ENCODE data around the gene ZNF474.

The ZNF474 gene

DNA sequence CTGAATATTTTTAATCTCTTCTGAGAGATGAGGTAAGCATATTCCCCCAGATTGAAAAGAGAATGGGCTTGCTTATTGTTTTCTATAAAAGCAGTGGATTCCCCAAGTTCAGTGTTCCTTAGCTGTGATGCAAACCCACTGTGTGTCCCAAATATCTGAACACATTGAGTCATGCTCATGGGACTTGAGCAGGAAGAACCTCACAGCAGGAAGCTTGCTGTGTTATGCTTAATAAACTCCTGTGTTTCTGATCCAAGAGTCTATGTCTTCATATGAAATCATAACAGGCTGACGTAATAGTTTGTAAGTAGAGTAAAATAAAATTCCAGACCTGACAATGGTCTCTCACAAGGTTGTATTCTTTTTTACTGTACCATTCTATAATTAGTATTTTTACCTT, 26.5 kb upstream of the ZNF474 start:
- Histone ChIP-seq H3K9me3 (ENCODE audit: control extremely low read depth in 1 of 5, control insufficient read depth in 4 of 5, insufficient read depth in 2 of 5, low read depth in 1 of 5, low read length in 4 of 5) (no peaks in the 10 kb centered on the region), H3K4me1 (ENCODE audit: control extremely low read depth in 1 of 4, control insufficient read depth in 4 of 4, insufficient read depth in 4 of 4, low read length in 3 of 4) (peaks cover 0 to 5% (median 0%) of the 10 kb centered on the region in 4 experiments), H3K27me3 (replicated peaks in 2 of 5; ENCODE audit: control insufficient read depth in 4 of 5, insufficient read depth in 5 of 5, low read length in 4 of 5) (no peaks in the 10 kb centered on the region), H3K27ac (ENCODE audit: insufficient read depth in 1 of 2, low read depth in 1 of 2, low read length in 2 of 2, poor library complexity in 1 of 2, severe bottlenecking in 2 of 2) (no peak overlapping the region), H3K36me3 (ENCODE audit: control insufficient read depth in 4 of 4, insufficient read depth in 4 of 4, low read length in 3 of 4) (no peaks in the 10 kb centered on the region), H3K4me3 (ENCODE audit: control insufficient read depth in 1 of 7, extremely low read depth in 1 of 7, insufficient read depth in 4 of 7, low read depth in 2 of 7, low read length in 6 of 7) (no peak overlapping the region)
- ChIA-PET CTCF (interaction anchor here (1.0 to 4.0 kb wide), 15 partner anchors 8 to 140 kb away, joined by 3 to 28 read pairs (median 4); no protein-coding TSS in a partner anchor), POLR2A (no interaction called here)
- WGBS (ENCODE audit: insufficient coverage) = no CpG with 5 or more reads among the region's 1 CpG
- DNase-seq = no peak

DNA sequence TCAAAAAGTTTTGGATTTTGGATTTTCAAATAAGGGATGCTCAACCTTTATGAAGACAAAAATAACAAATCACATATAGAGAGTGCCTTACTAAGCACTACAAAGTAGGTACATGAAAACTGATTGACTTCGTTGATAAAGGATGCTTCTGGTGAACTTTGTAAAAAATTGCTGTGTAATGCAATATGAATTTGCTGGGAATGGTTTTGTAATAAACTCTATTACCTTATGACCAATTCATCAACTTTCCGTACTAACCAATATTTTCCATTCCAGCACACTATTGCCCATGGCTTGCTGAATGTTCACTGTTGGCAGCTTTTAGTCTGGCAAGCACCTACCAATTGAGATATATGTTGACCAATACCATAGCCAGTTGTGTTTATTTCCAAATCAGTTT, 23.4 kb upstream of the ZNF474 start:
- H3K27me3 ChIP-seq (replicated peaks in 2 of 5; ENCODE audit: control insufficient read depth in 4 of 5, insufficient read depth in 5 of 5, low read length in 4 of 5) = no peaks in the 10 kb centered on the region
- H3K4me3 ChIP-seq (ENCODE audit: control insufficient read depth in 1 of 7, extremely low read depth in 1 of 7, insufficient read depth in 4 of 7, low read depth in 2 of 7, low read length in 6 of 7) = no peak overlapping the region
- ChIA-PET CTCF (interaction anchor here (1.4 to 1.5 kb wide), 2 partner anchors 15 to 30 kb away, joined by 3 to 5 read pairs; no protein-coding TSS in a partner anchor), POLR2A (no interaction called here)
- no peak overlapping the region for H3K27ac ChIP-seq (ENCODE audit: insufficient read depth in 1 of 2, low read depth in 1 of 2, low read length in 2 of 2, poor library complexity in 1 of 2, severe bottlenecking in 2 of 2)
- H3K9me3 ChIP-seq (ENCODE audit: control extremely low read depth in 1 of 5, control insufficient read depth in 4 of 5, insufficient read depth in 2 of 5, low read depth in 1 of 5, low read length in 4 of 5) = no peaks in the 10 kb centered on the region
- DNase-seq = no peak
- H3K4me1 ChIP-seq (ENCODE audit: control extremely low read depth in 1 of 4, control insufficient read depth in 4 of 4, insufficient read depth in 4 of 4, low read length in 3 of 4) = peaks cover 0 to 4% (median 0%) of the 10 kb centered on the region in 4 experiments
- no CpG with 5 or more reads among the region's 2 CpGs for WGBS (ENCODE audit: insufficient coverage)
- H3K36me3 ChIP-seq (ENCODE audit: control insufficient read depth in 4 of 4, insufficient read depth in 4 of 4, low read length in 3 of 4) = no peaks in the 10 kb centered on the region

GRCh38 chr5:122107016-122107415, 22.3 kb upstream of the ZNF474 start:
- ChIA-PET POLR2A (no interaction called here), CTCF (no interaction called here)
- 100% methylated on average over 1 of the region's 4 CpGs for WGBS (ENCODE audit: insufficient coverage)
- Histone ChIP-seq H3K27me3 (replicated peaks in 2 of 5; ENCODE audit: control insufficient read depth in 4 of 5, insufficient read depth in 5 of 5, low read length in 4 of 5) (no peaks in the 10 kb centered on the region), H3K27ac (ENCODE audit: insufficient read depth in 1 of 2, low read depth in 1 of 2, low read length in 2 of 2, poor library complexity in 1 of 2, severe bottlenecking in 2 of 2) (no peak overlapping the region), H3K4me3 (ENCODE audit: control insufficient read depth in 1 of 7, extremely low read depth in 1 of 7, insufficient read depth in 4 of 7, low read depth in 2 of 7, low read length in 6 of 7) (no peak overlapping the region), H3K36me3 (ENCODE audit: control insufficient read depth in 4 of 4, insufficient read depth in 4 of 4, low read length in 3 of 4) (no peaks in the 10 kb centered on the region), H3K9me3 (ENCODE audit: control extremely low read depth in 1 of 5, control insufficient read depth in 4 of 5, insufficient read depth in 2 of 5, low read depth in 1 of 5, low read length in 4 of 5) (no peaks in the 10 kb centered on the region), H3K4me1 (ENCODE audit: control extremely low read depth in 1 of 4, control insufficient read depth in 4 of 4, insufficient read depth in 4 of 4, low read length in 3 of 4) (no peaks in the 10 kb centered on the region)
- no peak for DNase-seq

DNA sequence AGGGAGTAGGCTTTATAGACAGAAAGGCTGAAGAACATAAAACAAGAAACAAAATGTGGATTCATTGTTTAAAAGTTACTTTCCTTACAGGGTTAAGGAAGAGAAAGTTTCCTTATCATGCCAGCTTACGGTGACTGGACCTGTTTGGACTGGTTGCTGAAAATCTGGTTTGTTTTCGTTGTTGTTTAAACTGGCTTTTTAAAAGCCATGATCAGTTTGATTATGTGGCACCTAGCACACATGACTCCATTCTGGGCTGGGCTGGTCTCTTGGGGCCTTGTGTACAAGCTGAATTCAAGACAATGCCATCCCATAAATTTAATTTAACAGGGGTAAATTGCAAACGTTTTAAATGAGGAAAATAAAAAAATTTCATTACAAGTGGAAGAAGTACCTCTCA, 18.4 kb upstream of the ZNF474 start:
- no peak overlapping the region for H3K4me3 ChIP-seq (ENCODE audit: control insufficient read depth in 1 of 7, extremely low read depth in 1 of 7, insufficient read depth in 4 of 7, low read depth in 2 of 7, low read length in 6 of 7)
- DNase-seq = no peak
- no peaks in the 10 kb centered on the region for H3K27me3 ChIP-seq (replicated peaks in 2 of 5; ENCODE audit: control insufficient read depth in 4 of 5, insufficient read depth in 5 of 5, low read length in 4 of 5)
- H3K9me3 ChIP-seq (ENCODE audit: control extremely low read depth in 1 of 5, control insufficient read depth in 4 of 5, insufficient read depth in 2 of 5, low read depth in 1 of 5, low read length in 4 of 5) = no peaks in the 10 kb centered on the region
- ChIA-PET CTCF (interaction anchor here (0.7 to 2.7 kb wide), 3 partner anchors 8 to 161 kb away, joined by 3 to 15 read pairs (median 4); no protein-coding TSS in a partner anchor), POLR2A (no interaction called here)
- no peaks in the 10 kb centered on the region for H3K36me3 ChIP-seq (ENCODE audit: control insufficient read depth in 4 of 4, insufficient read depth in 4 of 4, low read length in 3 of 4)
- H3K27ac ChIP-seq (ENCODE audit: insufficient read depth in 1 of 2, low read depth in 1 of 2, low read length in 2 of 2, poor library complexity in 1 of 2, severe bottlenecking in 2 of 2) = no peak overlapping the region
- 100% methylated on average over 2 of the region's 3 CpGs for WGBS (ENCODE audit: insufficient coverage)
- H3K4me1 ChIP-seq (ENCODE audit: control extremely low read depth in 1 of 4, control insufficient read depth in 4 of 4, insufficient read depth in 4 of 4, low read length in 3 of 4) = peaks cover 4 to 14% (median 10%) of the 10 kb centered on the region in 4 experiments

- no peak for DNase-seq
- CTCF ChIA-PET = interaction anchor here (1.0 to 2.7 kb wide), 3 partner anchors 9 to 146 kb away, joined by 3 to 15 read pairs (median 4); no protein-coding TSS in a partner anchor
- Histone ChIP-seq H3K4me1 (ENCODE audit: control extremely low read depth in 1 of 4, control insufficient read depth in 4 of 4, insufficient read depth in 4 of 4, low read length in 3 of 4) (peaks cover 4 to 17% (median 11%) of the 10 kb centered on the region in 4 experiments), H3K27me3 (replicated peaks in 2 of 5; ENCODE audit: control insufficient read depth in 4 of 5, insufficient read depth in 5 of 5, low read length in 4 of 5) (no peaks in the 10 kb centered on the region), H3K9me3 (ENCODE audit: control extremely low read depth in 1 of 5, control insufficient read depth in 4 of 5, insufficient read depth in 2 of 5, low read depth in 1 of 5, low read length in 4 of 5) (no peaks in the 10 kb centered on the region), H3K4me3 (ENCODE audit: control insufficient read depth in 1 of 7, extremely low read depth in 1 of 7, insufficient read depth in 4 of 7, low read depth in 2 of 7, low read length in 6 of 7) (no peak overlapping the region), H3K36me3 (ENCODE audit: control insufficient read depth in 4 of 4, insufficient read depth in 4 of 4, low read length in 3 of 4) (no peaks in the 10 kb centered on the region), H3K27ac (ENCODE audit: insufficient read depth in 1 of 2, low read depth in 1 of 2, low read length in 2 of 2, poor library complexity in 1 of 2, severe bottlenecking in 2 of 2) (no peak overlapping the region)
- WGBS (ENCODE audit: insufficient coverage) = 94% methylated on average over 5 of the region's 5 CpGs
- POLR2A ChIA-PET = no interaction called here
Observed at GRCh38 chr5:122111460-122111859, 17.9 kb upstream of the ZNF474 start.

GRCh38 chr5:122112063-122112462, 17.3 kb upstream of the ZNF474 start:
- no peak for DNase-seq
- Histone ChIP-seq H3K36me3 (ENCODE audit: control insufficient read depth in 4 of 4, insufficient read depth in 4 of 4, low read length in 3 of 4) (no peaks in the 10 kb centered on the region), H3K4me3 (ENCODE audit: control insufficient read depth in 1 of 7, extremely low read depth in 1 of 7, insufficient read depth in 4 of 7, low read depth in 2 of 7, low read length in 6 of 7) (no peak overlapping the region), H3K9me3 (ENCODE audit: control extremely low read depth in 1 of 5, control insufficient read depth in 4 of 5, insufficient read depth in 2 of 5, low read depth in 1 of 5, low read length in 4 of 5) (no peaks in the 10 kb centered on the region), H3K27me3 (replicated peaks in 2 of 5; ENCODE audit: control insufficient read depth in 4 of 5, insufficient read depth in 5 of 5, low read length in 4 of 5) (no peaks in the 10 kb centered on the region), H3K27ac (ENCODE audit: insufficient read depth in 1 of 2, low read depth in 1 of 2, low read length in 2 of 2, poor library complexity in 1 of 2, severe bottlenecking in 2 of 2) (no peak overlapping the region), H3K4me1 (ENCODE audit: control extremely low read depth in 1 of 4, control insufficient read depth in 4 of 4, insufficient read depth in 4 of 4, low read length in 3 of 4) (peaks cover 4 to 19% (median 11%) of the 10 kb centered on the region in 4 experiments)
- ChIA-PET CTCF (interaction anchor here (0.7 to 2.7 kb wide), 3 partner anchors 9 to 147 kb away, joined by 3 to 15 read pairs (median 3); no protein-coding TSS in a partner anchor), POLR2A (no interaction called here)
- WGBS (ENCODE audit: insufficient coverage) = no CpG with 5 or more reads among the region's 3 CpGs

DNA sequence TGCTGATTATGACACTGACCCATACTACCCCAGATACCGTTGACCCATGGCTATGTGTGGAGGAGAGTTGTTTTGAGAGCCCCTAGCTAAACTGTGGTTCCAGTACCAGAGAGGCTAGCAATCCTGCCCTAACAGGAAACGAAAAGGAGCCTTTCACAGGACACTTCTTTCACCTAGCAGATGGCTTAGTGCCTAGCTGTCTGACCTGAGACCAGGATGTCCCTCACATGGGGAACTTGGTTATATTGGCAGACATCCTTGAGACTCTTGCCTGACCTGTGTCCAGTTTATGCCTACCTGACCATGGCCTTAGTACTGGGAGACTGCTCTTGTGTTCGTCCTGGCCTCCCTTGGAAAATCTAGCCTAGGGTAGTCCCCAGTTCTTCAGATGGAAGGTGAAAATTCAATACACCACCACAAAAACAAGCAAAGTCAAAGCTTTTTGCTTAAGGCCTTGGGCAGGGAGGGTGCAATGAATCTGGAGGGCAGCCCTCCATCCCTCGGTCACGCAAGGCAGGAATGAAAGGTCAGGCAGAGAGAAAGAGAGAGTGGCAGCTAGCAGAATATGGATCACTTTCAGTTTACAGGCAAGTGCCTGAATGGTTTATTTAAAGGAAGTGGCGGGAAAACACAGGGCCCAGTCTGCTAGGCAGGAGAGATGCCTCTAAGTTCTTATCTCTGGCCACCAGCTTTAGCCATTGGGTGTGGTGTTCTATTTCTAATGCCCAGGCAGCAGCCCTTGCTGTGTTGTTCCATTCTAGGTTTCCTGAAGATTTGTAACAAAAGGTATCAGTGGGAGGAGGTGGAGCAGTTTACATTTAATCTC, 16.4 kb upstream of the ZNF474 start:
- Histone ChIP-seq H3K4me1 (ENCODE audit: control extremely low read depth in 1 of 4, control insufficient read depth in 4 of 4, insufficient read depth in 4 of 4, low read length in 3 of 4) (peaks cover 4 to 19% (median 11%) of the 10 kb centered on the region in 4 experiments), H3K27ac (ENCODE audit: insufficient read depth in 1 of 2, low read depth in 1 of 2, low read length in 2 of 2, poor library complexity in 1 of 2, severe bottlenecking in 2 of 2) (peak overlapping the region in 1 of 2 experiments; percentile 69), H3K4me3 (ENCODE audit: control insufficient read depth in 1 of 7, extremely low read depth in 1 of 7, insufficient read depth in 4 of 7, low read depth in 2 of 7, low read length in 6 of 7) (peak overlapping the region in 3 of 7 experiments; percentile 11 to 52 (median 33)), H3K9me3 (ENCODE audit: control extremely low read depth in 1 of 5, control insufficient read depth in 4 of 5, insufficient read depth in 2 of 5, low read depth in 1 of 5, low read length in 4 of 5) (no peaks in the 10 kb centered on the region), H3K36me3 (ENCODE audit: control insufficient read depth in 4 of 4, insufficient read depth in 4 of 4, low read length in 3 of 4) (no peaks in the 10 kb centered on the region), H3K27me3 (replicated peaks in 2 of 5; ENCODE audit: control insufficient read depth in 4 of 5, insufficient read depth in 5 of 5, low read length in 4 of 5) (no peaks in the 10 kb centered on the region)
- POLR2A ChIA-PET = no interaction called here
- DNase-seq = peak; percentile 40 to 79 (median 59)
- WGBS (ENCODE audit: insufficient coverage) = 68% methylated on average over 4 of the region's 6 CpGs
- CTCF ChIA-PET = interaction anchor here (0.7 to 1.6 kb wide), 4 partner anchors 9 to 147 kb away, joined by 3 to 4 read pairs (median 3); no protein-coding TSS in a partner anchor

All from common myeloid progenitor, CD34-positive (primary cell).